IMR-90 (cell line): ENCODE data around the gene HPCAL4. TPM values are rescaled to one million over a fixed set of nuclear protein-coding genes. Genes with fewer than 3 reads are reported as not detected.

Source experiments
- ATAC-seq: fragments of 200-7000 bp; cut with Tn5 transposase; 2 replicates; pipeline ENCODE4 v1.9.1; 2020; ENCODE audit warnings: low read depth, mild to moderate bottlenecking, moderate library complexity
- BruUV-seq: library from RNA; stranded (reverse); fragments of 400-500 nt; replicated peaks from 2 replicates; lab custom pipeline; 2021; lab: Mats Ljungman, UMichigan
- CTCF ChIA-PET: fragments of 300-600 bp; formaldehyde crosslinking; extraction: SDS; loops from one replicate; lab custom pipeline; 2021; ENCODE audit warnings: antibody characterized with exemption; lab: Yijun Ruan, JAX
- POLR2A ChIA-PET: fragments of 300-600 bp; sonication (Branson Sonifier 250); formaldehyde crosslinking; loops from one replicate; lab custom pipeline; 2022; ENCODE audit warnings: antibody characterized with exemption; ENCODE audit not compliant: unreplicated experiment; lab: Charles Lee
- DNase-seq: peaks from one replicate; pipeline ENCODE4 v3.0.0; 2013
- H2AFZ ChIP-seq: replicated peaks from 2 replicates; pipeline ENCODE3; 2013; ENCODE audit warnings: low read length, mild to moderate bottlenecking; ENCODE audit not compliant: poor library complexity
- H2AK5ac ChIP-seq: 2 replicates; pipeline ENCODE4 v1.6.1; 2013; ENCODE audit warnings: low read depth, low read length, inconsistent platforms
- H2AK9ac ChIP-seq: replicated peaks from 2 replicates; pipeline ENCODE3; 2013; ENCODE audit warnings: mild to moderate bottlenecking, low read depth, low read length, moderate library complexity; ENCODE audit not compliant: poor library complexity
- H2BK120ac ChIP-seq: 2 replicates; pipeline ENCODE4 v1.6.1; 2013; ENCODE audit warnings: low read depth, low read length, inconsistent platforms
- H2BK15ac ChIP-seq: 3 replicates; pipeline ENCODE4 v1.6.1; 2013; ENCODE audit warnings: low read depth, low read length, inconsistent platforms
- H2BK20ac ChIP-seq: 2 replicates; pipeline ENCODE4 v1.6.1; 2013; ENCODE audit warnings: low read depth, mild to moderate bottlenecking, inconsistent platforms, low read length, moderate library complexity
- H2BK5ac ChIP-seq: 2 replicates; pipeline ENCODE4 v1.6.1; 2013; ENCODE audit warnings: mild to moderate bottlenecking, low read depth, low read length, inconsistent platforms; ENCODE audit not compliant: poor library complexity, severe bottlenecking
- H3K14ac ChIP-seq: replicated peaks from 2 replicates; pipeline ENCODE4 v1.6.1; 2013; ENCODE audit warnings: low read depth, low read length, inconsistent platforms
- H3K18ac ChIP-seq: 2 replicates; pipeline ENCODE4 v1.6.1; 2013; ENCODE audit warnings: low read depth, low read length, control low read depth
- H3K23ac ChIP-seq: 2 replicates; pipeline ENCODE4 v1.6.1; 2013; ENCODE audit warnings: low read depth, low read length, inconsistent platforms
- H3K27ac ChIP-seq: 2 replicates; pipeline ENCODE4 v1.5.1; 2013; ENCODE audit warnings: mild to moderate bottlenecking, control low read depth, low read length; ENCODE audit not compliant: insufficient read depth
- H3K27me3 ChIP-seq: 2 replicates; pipeline ENCODE4 v1.6.1; 2013; ENCODE audit warnings: low read length; ENCODE audit not compliant: control insufficient read depth, insufficient read depth
- H3K36me3 ChIP-seq: 2 replicates; pipeline ENCODE4 v1.6.1; 2013; ENCODE audit warnings: low read length, mixed read lengths; ENCODE audit not compliant: control insufficient read depth, insufficient read depth
- H3K4ac ChIP-seq: 2 replicates; pipeline ENCODE4 v1.6.1; 2013; ENCODE audit warnings: low read depth, low read length, inconsistent platforms
- H3K4me1 ChIP-seq: 2 replicates; pipeline ENCODE4 v1.6.1; 2013; ENCODE audit warnings: low read length, mixed read lengths; ENCODE audit not compliant: control insufficient read depth, insufficient read depth
- H3K4me2 ChIP-seq: 2 replicates; pipeline ENCODE4 v1.6.1; 2013; ENCODE audit warnings: low read depth, mild to moderate bottlenecking, control low read depth, low read length, moderate library complexity
- H3K4me3 ChIP-seq: 2 replicates; pipeline ENCODE4 v1.5.1; 2013; ENCODE audit warnings: low read depth, mild to moderate bottlenecking, control low read depth, low read length, moderate library complexity; ENCODE audit not compliant: insufficient read depth
- H3K56ac ChIP-seq: 2 replicates; pipeline ENCODE4 v1.6.1; 2013; ENCODE audit warnings: low read length, inconsistent platforms; ENCODE audit not compliant: insufficient read depth; ENCODE audit errors: extremely low read depth
- H3K79me1 ChIP-seq, 2 experiments: 2 replicates each; pipeline ENCODE4 v1.6.1; 2013; ENCODE audit warnings: low read length in 2 of 2, inconsistent platforms in 1 of 2, low read depth in 1 of 2
- H3K9ac ChIP-seq: 2 replicates; pipeline ENCODE4 v1.6.1; 2013; ENCODE audit warnings: low read depth, low read length, control low read depth
- H3K9me1 ChIP-seq: 2 replicates; pipeline ENCODE4 v1.6.1; 2013; ENCODE audit warnings: low read length, inconsistent platforms; ENCODE audit not compliant: insufficient read depth
- H3K9me3 ChIP-seq: 2 replicates; pipeline ENCODE4 v1.6.1; 2013; ENCODE audit warnings: low read length; ENCODE audit not compliant: control insufficient read depth, insufficient read depth
- H4K20me1 ChIP-seq: 2 replicates; pipeline ENCODE4 v1.6.1; 2013; ENCODE audit warnings: low read length, inconsistent platforms; ENCODE audit not compliant: insufficient read depth
- H4K5ac ChIP-seq: 2 replicates; pipeline ENCODE4 v1.6.1; 2013; ENCODE audit warnings: mild to moderate bottlenecking, low read depth, low read length, control low read depth
- H4K8ac ChIP-seq, 2 experiments: 2 replicates each; pipeline ENCODE4 v1.6.1; 2013; ENCODE audit warnings: low read depth in 2 of 2, low read length in 2 of 2, control low read depth in 1 of 2, inconsistent platforms in 1 of 2
- H4K91ac ChIP-seq: 2 replicates; pipeline ENCODE4 v1.6.1; 2013; ENCODE audit warnings: low read depth, low read length, inconsistent platforms; ENCODE audit not compliant: insufficient read depth
- ELK1 ChIP-seq: fragments of 150-350 bp; IDR thresholded peaks from 2 replicates; pipeline ENCODE4 v1.6.1; 2016; ENCODE audit warnings: low read depth, mild to moderate bottlenecking, low read length, moderate library complexity, borderline replicate concordance
- FOS ChIP-seq: fragments of 150-350 bp; IDR thresholded peaks from 2 replicates; pipeline ENCODE4 v1.6.1; 2016; ENCODE audit warnings: low read depth, low read length
- MAFK ChIP-seq: IDR thresholded peaks from 2 replicates; pipeline ENCODE4 v1.6.1; 2012; ENCODE audit warnings: low read depth, low read length, improper control_type of control experiment
- RFX5 ChIP-seq: IDR thresholded peaks from 2 replicates; pipeline ENCODE4 v1.8.0; 2012; ENCODE audit warnings: low read depth, mild to moderate bottlenecking, low read length, moderate library complexity
- WGBS, 2 experiments: methylation state at CpG; one replicate each; pipeline versions ENCODE4 v1.1.5 to v1.1.7; 2013; ENCODE audit warnings: missing lambda C conversion rate in 2 of 2; ENCODE audit not compliant: insufficient read length in 1 of 2; ENCODE audit errors: extremely low coverage in 2 of 2; 5-methylcytosine and 5-hydroxymethylcytosine counted together
- dilution Hi-C: fragments of 300-500 bp; cut with HindIII; formaldehyde crosslinking; loops from one replicate; pipeline ENCODE4 v1.14.3; 2018; ENCODE audit warnings: low sequenced_read_pairs; ENCODE audit not compliant: unreplicated experiment
- in situ Hi-C: fragments of 300-500 bp; cut with MboI; formaldehyde crosslinking; loops from 3 replicates; pipeline ENCODE4 v1.14.3; 2019; ENCODE audit warnings: low sequenced_read_pairs, inconsistent platforms, mixed read lengths
- intact Hi-C: fragments of 100-400 bp; cut with micrococcal nuclease; formaldehyde crosslinking; loops from 2 replicates; pipeline ENCODE4 v1.10.0; 2022
- polyA plus RNA-seq, 3 experiments: library from polyadenylated mRNA; depleted of rRNA; stranded (reverse); fragments of >200 nt; gene quantifications; 2 replicates each; pipeline ENCODE4 v1.2.3, GENCODE V29; 2012; ENCODE audit warnings: low replicate concordance in 1 of 3
- total RNA-seq: library from RNA; depleted of rRNA; stranded (reverse); fragments of >200 nt; gene quantifications from 2 replicates; pipeline ENCODE4 v1.2.3, GENCODE V29; 2012

Gene HPCAL4
- total and polyA plus RNA-seq, 2 of the 4 experiments (the other 2 are of a cell fraction): 0.02 TPM; not detected in 1

- no TSS peak for BruUV-seq
- H2BK5ac ChIP-seq: no peak overlapping the region
- in situ Hi-C loops: no loop called here
Measured at GRCh38 chr1:39632323-39632681, 58.9 kb downstream of the HPCAL4 start.

More at GRCh38 chr1:39632323-39632681, 58.9 kb downstream of the HPCAL4 start:
- no peak overlapping the region for H2BK120ac ChIP-seq
- H3K36me3 ChIP-seq: no peaks in the 10 kb centered on the region
- H2BK15ac ChIP-seq: no peak overlapping the region
- no peaks in the 10 kb centered on the region; a peak in 1 of 4 replicates for H3K79me1 ChIP-seq
- no peak overlapping the region for H3K4ac ChIP-seq
- no peak for TF ChIP-seq MAFK
- TF ChIP-seq RFX5: no peak
- no peak for TF ChIP-seq FOS
- no peak for TF ChIP-seq ELK1
- H3K23ac ChIP-seq: no peak overlapping the region
- H4K20me1 ChIP-seq: no peaks in the 10 kb centered on the region
- no peak overlapping the region for H2BK20ac ChIP-seq
- H4K91ac ChIP-seq: no peak overlapping the region
- ATAC-seq (no peak), DNase-seq (no peak)
- no peak overlapping the region for H4K8ac ChIP-seq
- no peak overlapping the region for H3K56ac ChIP-seq
- H3K27me3 ChIP-seq: peaks cover 21% of the 10 kb centered on the region; the same call in 1 of the 2 replicates
- no peak overlapping the region for H3K14ac ChIP-seq
- intact Hi-C loops: no loop called here
- H4K5ac ChIP-seq: no peak overlapping the region
- CTCF ChIA-PET: no interaction called here
- no peak overlapping the region for H3K4me3 ChIP-seq
- H2AK5ac ChIP-seq: no peak overlapping the region
- no peak overlapping the region for H2AFZ ChIP-seq
- H3K9ac ChIP-seq: no peak overlapping the region
- H3K27ac ChIP-seq: no peak overlapping the region
- H3K9me1 ChIP-seq: peaks cover 4% of the 10 kb centered on the region; the same call in 1 of the 2 replicates
- H3K4me1 ChIP-seq: no peaks in the 10 kb centered on the region; the same call in 1 of the 2 replicates
- H3K4me2 ChIP-seq: no peak overlapping the region
- no peak overlapping the region for H2AK9ac ChIP-seq
- no peaks in the 10 kb centered on the region for H3K9me3 ChIP-seq
- 89% methylated on average over 4 of the region's 5 CpGs; no CpG with 5 or more reads in 1 of the 2 experiments for WGBS, 2 experiments
- no peak overlapping the region for H3K18ac ChIP-seq
- dilution Hi-C loops: no loop called here
- POLR2A ChIA-PET: no interaction called here
